NK-92 (cell line): ENCODE measurements around the gene COLEC11.
"Not testable (repeated sequence)": the region's sequence is repeated elsewhere in the genome, so short reads cannot be mapped to it uniquely, and the experiment has no call there.

Source experiments
- DNase-seq: peaks from one replicate; lab custom pipeline; 2025; ENCODE audit not compliant: unreplicated experiment; lab: John Stamatoyannopoulos, UW

The COLEC11 gene

DNA sequence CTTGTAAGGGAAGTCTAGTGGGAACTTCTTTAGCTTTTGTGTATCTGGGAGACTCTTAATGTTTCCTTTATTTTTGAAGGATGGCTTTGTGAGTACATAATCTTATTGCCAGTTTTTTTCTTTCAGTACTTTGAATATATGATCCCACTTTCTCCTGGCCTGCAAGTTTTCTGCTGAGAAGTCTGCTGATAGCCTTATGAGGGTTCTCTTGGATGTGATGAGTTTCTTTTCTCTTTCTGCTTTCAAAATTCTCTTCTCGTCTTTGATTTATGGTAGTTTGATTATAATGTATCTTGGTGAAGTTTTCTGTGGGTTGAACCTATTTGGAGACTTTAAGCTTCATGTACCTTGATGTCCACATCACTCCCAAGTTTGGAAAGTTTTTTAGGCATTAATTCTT is 28.1 kb downstream of the COLEC11 start:
- DNase-seq: no peak

DNA sequence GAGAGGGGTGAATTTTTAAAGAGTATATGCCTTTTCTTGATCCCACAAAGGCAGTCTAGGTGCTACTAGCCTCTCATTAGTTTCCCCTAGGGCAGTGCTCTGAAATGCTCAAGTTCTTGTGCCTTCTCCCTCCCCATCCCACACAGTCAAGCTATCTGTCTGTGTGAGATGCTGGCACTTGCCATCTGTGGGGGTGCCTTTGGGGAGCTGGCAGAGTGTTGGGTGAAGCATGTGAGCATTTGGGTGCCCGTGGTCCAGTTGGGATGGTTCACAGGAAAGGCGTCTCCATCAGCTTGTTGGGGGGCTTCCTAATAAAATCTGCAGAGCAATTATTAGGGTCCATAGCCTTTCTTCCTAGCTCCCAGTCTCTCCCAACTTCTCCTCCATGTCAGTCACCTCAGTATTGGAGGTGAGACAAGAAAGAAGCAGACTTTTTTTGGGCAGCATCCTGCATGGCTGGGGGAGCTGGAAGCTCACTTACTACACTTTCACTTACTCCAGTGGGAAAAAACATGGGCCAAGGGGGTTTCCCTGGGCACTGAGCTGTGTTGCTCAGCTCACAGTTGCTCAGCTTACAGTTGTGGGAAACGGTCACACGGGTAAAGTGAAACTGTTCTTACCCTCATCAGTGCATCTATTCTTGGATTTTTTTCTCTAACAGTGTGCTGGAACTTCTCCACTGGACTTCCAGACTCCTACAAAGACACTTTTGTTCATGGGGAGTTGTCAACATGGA is 29.3 kb downstream of the COLEC11 start:
- no peak for DNase-seq

DNA sequence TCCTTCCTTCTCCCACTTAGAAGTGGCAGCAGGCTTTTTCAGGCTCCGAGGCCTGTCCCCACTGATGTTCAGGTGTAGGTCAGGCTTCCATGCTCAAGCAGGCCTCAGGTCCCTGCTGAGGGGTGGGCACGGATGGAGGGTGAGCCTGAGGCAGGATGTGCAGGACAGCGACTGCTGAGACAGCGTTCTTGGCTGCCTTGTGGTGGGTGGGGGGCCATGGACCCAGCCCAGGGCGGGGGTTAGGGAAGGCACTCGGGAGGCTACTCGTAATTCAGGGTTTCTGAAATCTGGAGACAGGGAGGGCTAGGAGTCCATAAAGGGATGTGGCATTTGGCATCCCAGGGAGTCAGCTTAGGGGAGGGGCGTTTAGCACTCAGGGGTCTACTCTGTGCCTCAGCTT is 30.3 kb downstream of the COLEC11 start:
- no peak for DNase-seq

DNA sequence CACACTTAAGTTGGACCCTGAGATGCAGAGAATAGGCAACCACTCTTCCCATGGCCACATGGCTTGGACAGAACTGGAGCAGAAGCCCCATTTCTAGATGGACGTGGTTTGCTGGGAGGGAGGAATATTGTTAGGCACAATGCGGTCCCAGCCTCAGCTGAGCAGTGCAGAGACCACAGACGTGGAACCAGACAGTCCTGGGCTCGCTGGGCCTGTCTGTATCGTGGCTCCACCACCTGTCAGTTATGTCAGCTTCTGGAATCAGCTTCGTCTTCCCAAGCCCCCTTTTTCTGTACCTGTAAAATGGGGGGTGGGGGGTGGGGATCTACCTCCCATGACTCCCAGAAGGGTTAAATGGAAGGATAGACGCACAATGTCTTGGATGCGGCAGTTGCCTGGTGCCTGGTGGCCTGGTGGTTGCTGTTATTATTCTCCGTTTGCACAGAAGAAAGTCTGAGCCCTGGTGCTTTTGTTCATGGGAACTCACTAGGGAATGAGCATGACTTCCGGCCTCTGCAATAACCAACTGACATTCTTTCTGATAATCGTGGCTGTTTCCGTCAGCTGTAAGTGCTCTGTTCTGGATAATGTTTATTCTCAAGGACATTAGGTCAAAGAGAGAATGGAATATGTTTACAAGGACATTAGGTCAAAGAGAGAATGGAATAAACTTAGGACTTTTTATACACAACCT is 31.4 kb downstream of the COLEC11 start:
- DNase-seq: no peak

DNA sequence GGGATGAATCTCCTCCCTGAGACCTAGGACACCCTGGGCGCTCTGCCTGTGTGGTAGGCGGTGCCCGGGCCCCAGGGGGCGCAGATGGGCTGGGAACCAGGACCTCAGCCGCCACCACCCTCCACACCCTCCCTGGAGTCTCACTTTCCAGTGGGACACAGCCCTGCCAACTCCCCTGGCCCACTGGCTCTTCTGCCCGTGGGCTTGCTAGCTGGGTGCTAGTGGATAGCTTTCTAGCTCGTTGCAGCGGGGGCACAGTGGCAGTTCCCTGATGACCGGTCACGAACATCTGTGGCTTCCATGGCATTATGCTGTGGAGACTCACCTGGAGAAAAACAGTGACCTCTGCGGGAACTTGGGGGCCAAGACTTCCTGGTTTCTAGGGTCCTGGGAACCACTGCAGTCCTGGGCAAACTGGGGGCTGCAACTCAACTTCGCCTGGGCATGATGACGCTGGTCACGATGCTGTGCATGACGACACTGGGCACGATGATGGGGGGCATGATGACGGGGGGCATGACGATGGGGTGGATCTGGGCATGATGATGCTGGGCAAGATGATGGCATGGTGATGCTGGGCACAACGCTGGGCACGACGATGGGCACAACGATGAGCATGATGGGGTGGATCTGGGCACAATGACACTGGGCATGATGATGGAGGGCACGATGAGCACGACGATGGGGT is 32.0 kb downstream of the COLEC11 start:
- DNase-seq: no peak

DNA sequence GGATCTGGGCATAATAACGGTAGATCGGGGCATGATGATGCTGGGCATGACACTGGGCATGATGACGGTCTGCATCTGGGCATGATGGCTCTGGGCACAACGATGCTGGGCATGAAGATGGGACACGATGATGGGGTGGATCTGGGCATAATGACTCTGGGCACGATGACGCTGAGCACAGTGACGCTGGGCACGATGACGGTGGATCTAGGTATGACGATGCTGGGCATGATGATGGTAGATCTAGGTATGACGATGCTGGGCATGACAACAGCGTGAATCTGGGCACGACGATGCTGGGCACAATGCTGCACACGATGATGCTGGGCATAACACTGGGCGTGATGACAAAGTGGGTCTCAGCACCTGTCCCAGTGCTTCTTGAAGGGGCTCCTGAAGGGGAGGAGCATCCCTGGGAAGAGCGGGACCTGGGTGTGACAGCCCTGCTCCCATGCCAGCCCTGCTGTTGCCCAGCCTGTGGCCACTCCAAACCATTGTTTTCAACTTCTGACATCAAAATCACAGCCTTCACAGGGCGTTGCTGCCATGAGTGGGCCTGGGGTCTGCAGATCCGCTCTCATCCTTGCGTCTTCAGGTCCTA is 32.7 kb downstream of the COLEC11 start:
- DNase-seq: no peak

DNA sequence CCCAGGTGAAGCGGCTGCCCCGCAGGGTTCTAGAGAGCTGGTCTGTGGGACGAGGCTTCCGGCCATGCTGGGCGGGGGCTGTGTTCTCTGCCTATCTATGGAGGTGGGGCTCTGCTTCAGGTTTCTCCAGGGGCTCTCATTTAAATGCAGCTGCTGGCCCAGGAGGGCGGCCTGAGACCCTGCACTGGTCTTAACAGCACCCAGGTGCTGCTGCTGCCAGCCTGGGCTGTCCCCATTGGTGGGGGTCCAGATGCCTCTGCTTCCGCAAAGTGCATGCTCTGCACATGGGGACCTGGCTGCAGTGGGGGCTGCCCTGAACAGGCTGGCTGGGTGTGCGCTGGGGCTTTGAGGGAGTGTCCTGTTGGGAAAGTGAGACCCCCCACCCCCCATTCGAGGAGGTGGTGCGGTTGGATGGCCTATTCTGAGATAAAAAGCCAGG is 33.3 kb downstream of the COLEC11 start:
- no peak for DNase-seq

DNA sequence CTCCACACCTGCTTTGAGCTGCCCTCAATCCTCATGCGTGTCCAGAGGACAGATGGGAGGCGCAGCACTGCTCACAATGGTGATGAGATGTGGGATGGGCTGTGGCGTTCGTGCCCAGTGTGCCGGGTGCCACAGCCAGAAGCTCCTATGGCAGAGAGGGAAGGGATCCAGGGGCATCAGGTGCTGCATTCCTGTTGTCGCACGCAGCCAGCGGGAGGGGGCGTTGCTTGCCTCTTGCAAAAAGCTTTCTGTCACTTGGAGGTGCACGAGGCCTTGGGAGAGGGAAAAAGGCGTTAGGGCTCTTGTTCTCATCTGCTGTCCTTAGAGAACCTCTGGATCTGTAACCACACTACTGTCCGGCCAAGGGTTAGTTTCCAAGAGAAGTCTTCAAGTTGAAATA is 33.9 kb downstream of the COLEC11 start:
- DNase-seq: no peak

DNA sequence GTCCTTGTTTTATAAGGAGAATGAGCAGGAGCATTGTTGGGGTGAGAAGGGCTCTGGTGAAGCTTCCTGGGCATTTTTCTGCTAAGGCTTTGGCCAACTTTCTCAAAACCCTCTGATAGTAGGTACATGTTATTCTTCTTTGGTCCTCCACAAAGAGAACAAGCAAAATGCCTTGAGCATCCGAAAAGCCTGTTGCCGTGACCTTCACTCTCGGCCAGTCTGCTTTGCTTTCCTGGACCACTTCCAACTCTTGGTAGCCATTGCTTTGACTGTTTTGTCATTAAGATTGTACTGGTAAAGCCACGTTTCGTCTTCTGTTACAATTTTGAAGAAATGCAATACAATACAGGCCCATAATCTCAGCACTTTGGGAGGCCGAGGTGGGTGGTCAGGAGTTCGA is 35.7 kb downstream of the COLEC11 start:
- no peak for DNase-seq

DNA sequence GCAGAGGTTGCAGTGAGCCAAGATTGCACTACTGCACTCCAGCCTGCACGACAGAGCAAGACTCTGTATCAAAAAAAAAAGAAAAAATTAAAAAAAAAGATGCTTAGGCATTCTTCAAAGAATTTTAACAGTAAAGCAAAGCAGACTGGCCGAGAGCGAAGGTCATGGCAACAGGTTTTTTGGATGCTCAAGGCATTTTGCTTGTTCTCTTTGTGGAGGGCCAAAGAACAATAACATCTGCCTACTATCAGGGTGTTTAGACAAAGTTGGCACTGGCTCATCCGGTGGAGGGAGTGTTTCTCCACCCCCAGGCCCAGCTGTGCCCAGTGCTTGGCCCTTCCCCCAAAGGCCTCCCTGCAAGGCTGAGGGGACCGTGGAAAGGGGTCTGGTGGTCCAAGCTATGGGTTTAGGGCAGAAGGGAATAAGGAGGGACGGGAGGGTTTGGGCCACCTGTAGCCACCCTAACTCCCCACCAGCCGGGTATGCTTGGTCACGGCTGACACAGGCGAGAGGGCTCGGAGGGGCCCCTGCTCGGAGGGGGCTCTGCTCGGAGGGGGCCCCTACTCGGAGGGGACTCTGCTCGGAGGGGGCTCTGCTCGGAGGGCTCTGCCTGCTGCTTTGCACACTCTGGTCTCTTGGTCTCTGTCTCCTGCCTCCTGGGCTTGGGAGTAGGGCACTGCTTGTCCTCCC is 36.4 kb downstream of the COLEC11 start:
- DNase-seq: no peak

DNA sequence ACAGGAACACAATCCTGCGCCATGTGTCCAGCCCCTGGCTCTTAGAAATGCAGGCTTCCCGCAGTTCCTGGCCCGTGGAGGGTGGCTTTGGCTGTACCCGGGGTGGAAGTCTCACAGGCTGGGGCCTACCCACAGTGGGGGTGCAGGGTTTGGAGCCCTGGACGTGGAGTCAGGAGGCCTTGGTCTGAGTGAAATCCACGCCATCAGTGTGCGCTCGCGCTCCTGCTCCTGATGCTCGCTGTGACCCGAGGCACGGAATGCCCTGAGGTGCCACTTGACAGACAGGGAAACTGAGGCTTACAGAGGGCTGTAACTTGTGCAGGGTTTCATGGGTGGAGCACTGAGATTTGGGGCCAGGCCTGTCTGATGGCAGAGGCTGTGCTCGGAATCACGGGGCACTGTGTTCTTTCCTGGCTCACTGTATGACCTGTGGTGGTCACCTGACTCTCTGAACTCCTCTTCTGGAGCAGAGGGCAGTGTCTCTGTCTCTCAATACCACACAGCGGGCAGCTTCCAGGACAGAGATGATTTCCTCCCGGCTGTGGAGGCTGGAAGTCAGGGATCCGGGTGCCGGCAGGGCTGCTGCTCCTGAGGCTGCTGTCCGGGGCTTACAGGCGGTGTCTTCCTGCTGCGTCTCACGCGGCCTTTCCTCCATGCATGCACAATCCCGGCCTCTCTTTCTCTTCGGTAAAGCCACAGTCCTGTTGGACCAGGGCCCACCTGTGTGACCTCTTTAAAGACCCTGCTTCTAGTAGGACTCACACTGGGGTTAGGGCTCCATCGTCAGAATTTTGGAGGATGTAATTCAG is 37.1 kb downstream of the COLEC11 start:
- no peak for DNase-seq

DNA sequence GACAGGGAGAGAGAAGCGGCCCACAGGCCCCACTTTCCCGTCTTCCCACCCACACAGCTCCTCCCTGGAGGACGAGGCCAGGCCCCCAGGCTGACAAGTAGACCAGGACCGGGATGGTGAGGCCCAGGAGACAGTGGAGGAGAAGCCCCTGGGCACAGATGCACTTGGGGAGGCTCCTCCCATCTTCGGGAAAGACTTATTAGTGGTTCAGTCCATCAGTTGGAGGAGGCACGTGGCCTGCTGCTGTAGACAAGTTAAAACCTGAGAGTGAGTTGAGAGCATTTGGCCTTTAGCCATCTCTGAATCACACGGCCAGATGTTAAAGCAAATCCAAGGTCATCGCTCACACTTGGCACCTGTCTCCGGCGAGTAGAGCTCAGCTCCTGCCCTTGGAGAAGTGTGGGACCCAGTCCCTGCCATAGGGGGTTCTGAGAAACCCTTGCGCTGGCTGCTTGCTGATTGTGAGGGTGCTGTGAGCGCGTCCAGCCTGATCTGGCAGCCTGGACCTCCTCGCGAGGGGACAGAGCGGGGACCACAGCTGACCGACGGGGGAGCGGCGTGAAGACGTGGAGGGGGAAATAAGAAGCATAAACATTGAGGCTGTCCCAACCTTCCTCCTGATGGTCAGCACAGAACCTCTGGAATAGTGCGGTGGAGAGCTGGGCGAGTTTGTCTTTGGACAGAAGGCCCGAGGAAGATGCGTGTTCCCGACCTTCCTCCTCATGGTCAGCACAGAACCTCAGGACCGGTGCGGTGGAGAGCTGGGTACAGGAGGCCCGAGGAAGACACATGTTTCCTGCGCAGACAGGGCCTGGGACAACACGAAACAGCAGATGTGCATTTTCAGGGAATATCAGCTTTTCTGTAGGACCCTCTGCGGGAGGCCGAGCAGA is 38.4 kb downstream of the COLEC11 start:
- DNase-seq: no peak

DNA sequence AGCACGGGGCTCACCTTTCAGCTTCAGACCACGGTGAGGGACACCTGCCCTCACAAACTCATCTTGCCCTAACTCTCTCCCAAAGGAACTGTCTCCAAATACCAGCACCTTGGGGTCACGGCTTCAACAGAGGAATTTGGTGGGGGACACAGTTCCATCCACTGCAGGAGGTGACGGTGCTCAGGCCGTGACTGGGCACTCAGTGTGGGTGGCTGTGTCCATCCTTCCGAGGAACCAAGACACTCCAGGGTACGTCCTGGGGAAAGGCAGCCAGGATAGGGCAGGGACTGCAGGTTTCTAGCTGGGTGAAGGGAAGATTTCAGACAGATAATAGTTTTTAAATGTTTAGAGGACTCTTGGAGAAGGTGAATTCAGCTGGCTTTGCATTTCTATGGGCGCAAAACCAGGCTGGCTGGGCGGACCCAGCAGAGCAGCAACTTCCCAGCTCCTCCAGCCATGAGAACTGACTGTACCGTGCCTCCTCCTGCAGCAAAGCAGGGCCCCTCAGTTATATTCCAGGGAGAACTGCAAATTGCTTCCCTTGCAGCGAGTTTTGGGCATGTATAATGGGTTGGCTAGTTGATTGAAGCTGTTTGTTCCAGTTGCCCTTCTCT is 39.2 kb downstream of the COLEC11 start:
- DNase-seq: no peak

DNA sequence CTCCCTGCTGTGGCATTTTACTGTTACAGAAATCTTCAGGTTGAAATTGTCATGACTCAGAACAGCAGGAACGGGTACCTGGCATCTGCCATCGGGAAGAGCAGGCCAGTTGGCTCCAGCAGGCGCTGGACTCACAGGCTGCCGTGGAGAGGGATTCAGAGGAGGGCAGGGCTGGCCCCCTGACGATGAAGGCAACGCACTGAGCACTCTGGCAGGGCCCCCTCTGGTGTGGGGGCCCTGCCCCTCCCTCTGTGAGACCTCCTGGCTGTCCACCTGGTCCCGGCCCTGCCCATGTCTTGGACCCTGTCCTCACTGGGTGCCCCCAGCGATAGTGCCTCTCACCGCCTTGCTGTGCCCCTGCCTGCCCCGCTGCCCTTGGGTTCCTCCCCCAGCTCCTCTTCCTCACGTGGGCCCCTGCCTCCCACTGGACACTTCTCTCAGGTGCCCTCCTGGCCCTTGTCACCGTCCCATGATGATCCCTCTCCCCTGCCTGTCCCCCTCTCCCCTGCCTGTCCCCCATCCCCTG is 39.7 kb downstream of the COLEC11 start:
- DNase-seq: no peak

DNA sequence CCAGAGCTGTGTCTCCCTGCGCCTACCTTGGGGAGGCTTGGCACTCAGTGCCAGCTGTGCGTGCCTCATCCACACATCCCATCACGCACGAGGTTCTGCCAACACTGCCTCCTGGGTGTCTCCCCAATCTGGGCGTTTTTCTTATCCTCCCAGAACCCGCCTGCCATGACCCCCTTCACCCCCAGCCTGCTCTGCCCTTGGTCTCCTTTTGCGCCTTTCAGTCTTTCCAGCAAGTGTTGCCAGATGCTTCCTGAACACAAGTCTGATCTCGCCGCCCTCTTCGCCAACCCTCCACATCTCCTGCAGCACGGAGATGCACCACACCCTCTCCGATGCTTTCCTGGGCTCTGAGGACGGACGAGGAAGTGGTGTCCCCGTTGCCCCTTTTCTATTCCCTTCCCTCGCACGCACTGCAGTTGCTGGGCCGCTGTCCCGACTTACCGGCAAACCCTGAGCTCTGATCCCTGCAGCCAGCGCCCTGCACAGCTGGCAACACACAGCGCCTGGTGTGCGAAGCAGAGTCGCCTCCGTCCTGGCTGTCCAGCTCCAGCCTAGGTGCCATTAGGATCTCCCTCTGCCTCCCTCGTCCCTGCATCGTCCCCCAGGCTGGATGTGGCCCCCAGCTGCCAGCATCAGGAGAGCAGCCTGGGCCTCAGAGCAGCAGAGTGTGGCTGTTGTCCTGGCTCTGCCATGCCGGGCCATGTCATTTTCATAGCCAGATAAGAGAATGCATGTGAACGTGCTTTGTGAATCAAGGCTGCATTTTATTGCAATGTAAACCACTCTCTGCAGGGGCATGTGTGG is 40.5 kb downstream of the COLEC11 start:
- DNase-seq: no peak

DNA sequence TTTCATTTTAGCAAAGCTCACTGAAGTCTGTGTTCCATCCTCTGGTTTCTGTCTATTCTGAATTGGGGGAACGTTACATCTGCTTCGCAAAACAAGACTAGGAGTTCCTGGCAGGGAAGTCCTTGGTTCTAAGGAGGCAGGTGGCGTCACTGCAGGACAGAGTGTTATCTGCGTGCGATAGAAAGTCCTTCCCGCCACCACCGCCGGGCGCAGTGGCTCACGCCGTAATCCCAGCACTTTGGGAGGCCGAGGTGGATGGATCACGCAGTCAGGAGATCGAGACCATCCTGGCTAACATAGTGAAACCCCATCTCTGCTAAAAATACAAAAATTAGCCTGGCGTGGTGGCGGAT is 41.0 kb downstream of the COLEC11 start:
- DNase-seq: not testable (repeated sequence)

DNA sequence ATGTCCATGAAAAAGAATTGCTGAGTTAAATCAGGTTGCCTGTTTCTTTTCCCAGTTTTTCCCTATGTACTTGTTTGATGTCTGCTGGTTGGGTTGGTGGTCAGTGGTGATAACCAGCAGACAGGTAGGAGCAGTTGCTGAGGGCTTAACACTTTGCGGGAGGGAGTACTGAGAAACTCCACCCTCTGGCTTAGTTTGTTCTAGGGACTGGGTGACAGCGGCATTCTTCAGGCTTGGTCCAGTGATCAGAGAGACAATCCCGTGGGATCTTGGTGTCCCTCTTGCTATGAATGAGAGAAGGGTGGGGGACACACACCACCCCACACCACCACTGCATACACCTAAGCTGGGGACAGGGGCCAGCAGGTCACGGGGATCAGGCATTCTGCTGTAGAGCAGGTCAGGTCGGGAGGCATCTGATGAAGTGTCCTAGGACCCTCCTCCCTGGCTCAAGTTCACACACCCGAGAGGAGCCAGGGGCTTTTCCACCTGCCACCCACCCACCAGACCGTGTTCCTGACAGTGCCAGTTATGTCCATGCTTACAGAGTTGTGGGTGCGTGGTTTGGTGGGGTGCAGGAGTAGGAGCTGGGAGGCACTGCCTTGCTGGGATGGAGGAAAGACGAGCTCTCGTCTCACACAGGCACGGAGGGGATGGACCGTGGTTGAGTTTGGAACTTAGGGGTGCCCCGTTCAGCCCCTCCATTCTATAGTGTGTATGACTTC is 41.8 kb downstream of the COLEC11 start:
- no peak for DNase-seq
